OCI-LY1 (cell line): ENCODE data around the gene PPM1E.

ENCODE experiments used
- H2AFZ ChIP-seq: fragments of 200-600 bp; sonication (generic), shearing (Covaris generic); 2 replicates; pipeline ENCODE4 v1.6.0; 2014; ENCODE audit warnings: antibody characterized with exemption, mild to moderate bottlenecking, low read length
- H3F3A ChIP-seq: fragments of 200-600 bp; sonication (generic), shearing (Covaris generic); 2 replicates; pipeline ENCODE4 v1.6.0; 2014; ENCODE audit warnings: mild to moderate bottlenecking, antibody characterized with exemption, low read length, moderate library complexity; ENCODE audit not compliant: insufficient read depth
- H3K27ac ChIP-seq: fragments of 200-600 bp; sonication (generic); 2 replicates; pipeline ENCODE4 v1.5.1; 2014; ENCODE audit warnings: low read length, mixed run types, mild to moderate bottlenecking, low read depth; ENCODE audit not compliant: poor library complexity, severe bottlenecking
- H3K27me3 ChIP-seq: fragments of 200-600 bp; sonication (generic); 2 replicates; pipeline ENCODE4 v1.6.0; 2014; ENCODE audit warnings: antibody characterized with exemption, mild to moderate bottlenecking, low read length, moderate library complexity; ENCODE audit not compliant: insufficient read depth
- H3K36me3 ChIP-seq: fragments of 200-600 bp; sonication (generic); 2 replicates; pipeline ENCODE4 v1.6.1; 2014; ENCODE audit warnings: mild to moderate bottlenecking, antibody characterized with exemption, low read length, moderate library complexity, mixed read lengths; ENCODE audit not compliant: insufficient read depth
- H3K4me1 ChIP-seq: fragments of 200-600 bp; sonication (generic); 2 replicates; pipeline ENCODE4 v1.5.1; 2014; ENCODE audit warnings: mild to moderate bottlenecking, low read length, moderate library complexity; ENCODE audit not compliant: insufficient read depth, severe bottlenecking
- H3K4me2 ChIP-seq: fragments of 200-600 bp; sonication (generic), shearing (Covaris generic); 2 replicates; pipeline ENCODE4 v1.6.1; 2014; ENCODE audit warnings: low read length
- H3K4me3 ChIP-seq: fragments of 200-600 bp; sonication (generic); 2 replicates; pipeline ENCODE4 v1.5.1; 2014; ENCODE audit warnings: low read length, low read depth, mild to moderate bottlenecking, mixed read lengths; ENCODE audit not compliant: poor library complexity, severe bottlenecking
- H3K79me2 ChIP-seq: fragments of 200-600 bp; shearing (Covaris generic); 2 replicates; pipeline ENCODE4 v1.6.1; 2016; ENCODE audit warnings: mixed run types, low read length, mixed read lengths; ENCODE audit not compliant: insufficient read depth
- H3K9ac ChIP-seq: fragments of 200-600 bp; sonication (generic), shearing (Covaris generic); 2 replicates; pipeline ENCODE4 v1.6.1; 2014; ENCODE audit warnings: mild to moderate bottlenecking, low read length, mixed read lengths
- H3K9me2 ChIP-seq: fragments of 200-600 bp; sonication (generic), shearing (Covaris generic); 2 replicates; pipeline ENCODE4 v1.6.1; 2014; ENCODE audit warnings: low read depth, mild to moderate bottlenecking, low read length, mixed read lengths
- H3K9me3 ChIP-seq: fragments of 200-600 bp; shearing (Covaris generic); 2 replicates; pipeline ENCODE4 v1.6.1; 2014; ENCODE audit warnings: low read length, mixed read lengths
- H4K20me1 ChIP-seq: fragments of 200-600 bp; sonication (generic), shearing (Covaris generic); 2 replicates; pipeline ENCODE4 v1.6.0; 2016; ENCODE audit warnings: mild to moderate bottlenecking, low read length; ENCODE audit not compliant: insufficient read depth
- EZH2 ChIP-seq: fragments of 200-600 bp; sonication (generic), shearing (Covaris generic); IDR thresholded peaks from 2 replicates; pipeline ENCODE4 v1.8.0; 2017; ENCODE audit warnings: borderline replicate concordance, mixed run types, mild to moderate bottlenecking, antibody characterized with exemption, low read length, moderate library complexity, mixed read lengths
- TF ChIP-seq, protein P1 (sequence below): fragments of 200-600 bp; sonication (generic), shearing (Covaris generic); IDR thresholded peaks from 2 replicates; pipeline ENCODE4 v1.5.1; 2017; ENCODE audit warnings: mild to moderate bottlenecking, antibody characterized with exemption, low read length, moderate library complexity, mixed read lengths

Gene PPM1E

DNA sequence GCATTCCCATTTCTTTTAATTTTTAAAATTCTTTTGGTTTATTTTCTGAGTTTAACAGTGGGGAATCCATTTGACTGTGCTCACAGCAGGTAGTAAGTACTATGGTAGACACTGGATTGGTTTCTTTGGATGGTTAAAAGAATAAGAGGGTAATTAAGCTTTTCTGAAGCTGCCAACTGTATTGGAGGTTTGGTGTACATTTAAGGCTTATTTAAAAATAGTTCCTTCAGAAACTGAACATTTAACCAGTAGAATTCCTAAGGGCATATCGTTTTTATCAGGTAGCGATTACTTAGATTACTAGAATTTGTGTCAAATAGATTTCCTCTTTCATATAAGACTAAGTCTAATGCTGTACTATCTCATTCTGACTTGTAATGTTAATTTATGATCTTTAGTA lies 162.4 kb downstream of the PPM1E start:
- Histone ChIP-seq H3K9ac (no peak overlapping the region), H4K20me1 (no peaks in the 10 kb centered on the region), H3K27me3 (no peaks in the 10 kb centered on the region), H3K4me1 (no peaks in the 10 kb centered on the region), H2AFZ (no peak overlapping the region), H3K4me3 (no peak overlapping the region), H3K27ac (no peak overlapping the region), H3K9me3 (no peaks in the 10 kb centered on the region), H3K9me2 (no peaks in the 10 kb centered on the region), H3K36me3 (no peaks in the 10 kb centered on the region), H3F3A (no peaks in the 10 kb centered on the region), H3K4me2 (no peak overlapping the region), H3K79me2 (no peaks in the 10 kb centered on the region)
- TF ChIP-seq, protein P1, sequence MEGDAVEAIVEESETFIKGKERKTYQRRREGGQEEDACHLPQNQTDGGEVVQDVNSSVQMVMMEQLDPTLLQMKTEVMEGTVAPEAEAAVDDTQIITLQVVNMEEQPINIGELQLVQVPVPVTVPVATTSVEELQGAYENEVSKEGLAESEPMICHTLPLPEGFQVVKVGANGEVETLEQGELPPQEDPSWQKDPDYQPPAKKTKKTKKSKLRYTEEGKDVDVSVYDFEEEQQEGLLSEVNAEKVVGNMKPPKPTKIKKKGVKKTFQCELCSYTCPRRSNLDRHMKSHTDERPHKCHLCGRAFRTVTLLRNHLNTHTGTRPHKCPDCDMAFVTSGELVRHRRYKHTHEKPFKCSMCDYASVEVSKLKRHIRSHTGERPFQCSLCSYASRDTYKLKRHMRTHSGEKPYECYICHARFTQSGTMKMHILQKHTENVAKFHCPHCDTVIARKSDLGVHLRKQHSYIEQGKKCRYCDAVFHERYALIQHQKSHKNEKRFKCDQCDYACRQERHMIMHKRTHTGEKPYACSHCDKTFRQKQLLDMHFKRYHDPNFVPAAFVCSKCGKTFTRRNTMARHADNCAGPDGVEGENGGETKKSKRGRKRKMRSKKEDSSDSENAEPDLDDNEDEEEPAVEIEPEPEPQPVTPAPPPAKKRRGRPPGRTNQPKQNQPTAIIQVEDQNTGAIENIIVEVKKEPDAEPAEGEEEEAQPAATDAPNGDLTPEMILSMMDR: no peak
- no peak for TF ChIP-seq EZH2

DNA sequence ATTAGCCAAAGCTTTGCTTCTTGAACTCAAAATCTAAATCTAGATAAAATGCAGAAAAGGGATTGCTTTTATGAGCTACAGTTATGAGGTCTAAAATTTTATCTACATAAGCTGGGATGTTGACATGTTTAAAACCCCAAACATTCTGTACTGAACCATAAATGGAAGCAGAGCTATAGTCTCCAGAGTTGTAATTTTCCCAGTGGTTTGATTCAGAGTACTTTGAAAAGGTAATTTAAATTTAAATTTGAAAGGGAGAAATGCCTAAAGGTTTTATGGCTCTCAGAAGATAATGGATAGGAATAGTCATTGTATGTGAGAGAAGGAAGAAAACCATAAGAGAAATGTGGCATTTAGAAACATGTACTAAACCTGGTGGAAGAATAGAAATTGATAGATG lies 163.2 kb downstream of the PPM1E start:
- TF ChIP-seq, protein P1: no peak
- no peak for TF ChIP-seq EZH2
- Histone ChIP-seq H3F3A (no peaks in the 10 kb centered on the region), H3K9me3 (no peaks in the 10 kb centered on the region), H2AFZ (no peak overlapping the region), H3K9me2 (no peaks in the 10 kb centered on the region), H3K4me1 (no peaks in the 10 kb centered on the region), H3K27ac (no peak overlapping the region), H3K36me3 (no peaks in the 10 kb centered on the region), H3K4me2 (no peak overlapping the region), H3K9ac (no peak overlapping the region), H3K79me2 (no peaks in the 10 kb centered on the region), H3K4me3 (no peak overlapping the region), H3K27me3 (no peaks in the 10 kb centered on the region), H4K20me1 (no peaks in the 10 kb centered on the region)

DNA sequence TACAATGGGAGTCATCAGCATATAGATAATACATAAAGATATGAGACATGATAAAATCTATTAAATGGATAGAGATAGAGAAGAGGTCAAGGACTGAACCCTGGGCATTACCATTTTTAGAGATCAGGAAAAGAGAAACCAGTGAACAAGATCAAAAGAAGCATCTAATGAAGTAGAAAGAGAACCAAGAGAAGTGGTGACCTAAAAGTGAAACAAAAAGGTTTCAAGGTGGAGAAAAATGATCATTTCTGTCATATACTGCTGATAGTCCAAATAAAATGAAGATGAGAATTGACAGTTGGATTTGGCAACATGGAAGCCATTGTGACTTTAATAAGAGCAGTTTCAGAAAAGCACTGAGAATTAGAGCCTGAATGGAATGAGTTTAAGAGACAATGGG lies 165.1 kb downstream of the PPM1E start:
- Histone ChIP-seq H3K4me1 (no peaks in the 10 kb centered on the region), H3K4me2 (no peak overlapping the region), H2AFZ (no peak overlapping the region), H3K9me2 (no peaks in the 10 kb centered on the region), H3K9ac (no peak overlapping the region), H3K27ac (no peak overlapping the region), H3K79me2 (no peaks in the 10 kb centered on the region), H4K20me1 (no peaks in the 10 kb centered on the region), H3K27me3 (no peaks in the 10 kb centered on the region), H3K9me3 (no peaks in the 10 kb centered on the region), H3K36me3 (no peaks in the 10 kb centered on the region), H3K4me3 (no peak overlapping the region), H3F3A (no peaks in the 10 kb centered on the region)
- TF ChIP-seq, protein P1: no peak
- TF ChIP-seq EZH2: no peak
